Left hindlimb (tissue), 1 donor: Measurements from ENCODE around the gene OR13J1.
"Not testable (repeated sequence)": the region's sequence is repeated elsewhere in the genome, so short reads cannot be mapped to it uniquely, and the experiment has no call there.

Experiments
- DNase-seq: peaks from one replicate; pipeline ENCODE4 v3.0.0-alpha.2; 2018

Gene OR13J1

GRCh38 chr9:35870351-35870923 lies at the start of gene OR13J1:
TSS of gene OR13J1 (minus strand) at chr9:35870401. CDS start at chr9:35870401, 0 bp downstream.
- no peak for DNase-seq

GRCh38 chr9:35919212-35920008 lies 49.2 kb upstream of the OR13J1 start:
- no peak for DNase-seq

- no peak for DNase-seq
Measured at GRCh38 chr9:35918780-35919179, 48.6 kb upstream of the OR13J1 start.

- DNase-seq = no peak
Measured at GRCh38 chr9:35917261-35917660, 47.1 kb upstream of the OR13J1 start.

- DNase-seq = no peak
Measured at GRCh38 chr9:35915681-35916294, 45.6 kb upstream of the OR13J1 start.

GRCh38 chr9:35914301-35914807 lies 44.2 kb upstream of the OR13J1 start:
- no peak for DNase-seq

GRCh38 chr9:35913429-35913828 lies 43.2 kb upstream of the OR13J1 start:
- DNase-seq = not testable (repeated sequence)

GRCh38 chr9:35912791-35913400 lies 42.7 kb upstream of the OR13J1 start:
- DNase-seq = no peak

GRCh38 chr9:35911690-35912089 lies 41.5 kb upstream of the OR13J1 start:
- DNase-seq = no peak

GRCh38 chr9:35910613-35911359 lies 40.6 kb upstream of the OR13J1 start:
- DNase-seq = no peak

- DNase-seq = no peak
Measured at GRCh38 chr9:35909687-35910612, 39.7 kb upstream of the OR13J1 start.

GRCh38 chr9:35909274-35909673 lies 39.1 kb upstream of the OR13J1 start, which contains the start of gene SPAAR:
TSS of gene SPAAR (plus strand) at chr9:35909490. CDS start at chr9:35910464, 974 bp downstream.
- DNase-seq = no peak

GRCh38 chr9:35908504-35909125 lies 38.4 kb upstream of the OR13J1 start:
- peak; percentile 46 for DNase-seq

- peak; percentile 87 for DNase-seq
Measured at GRCh38 chr9:35907711-35908503, 37.7 kb upstream of the OR13J1 start.

- peak; percentile 80 for DNase-seq
Measured at GRCh38 chr9:35906923-35907699, 36.9 kb upstream of the OR13J1 start.

- DNase-seq = peak; percentile 92
Measured at GRCh38 chr9:35905912-35906679, 35.9 kb upstream of the OR13J1 start, which contains the start of gene HRCT1. TSS of gene HRCT1 (plus strand) at chr9:35906202. CDS start at chr9:35906288, 86 bp downstream.

GRCh38 chr9:35905051-35905781 lies 35.0 kb upstream of the OR13J1 start:
- DNase-seq = peak; percentile 42
